NCI-H2196 (cell line): Measurements from ENCODE around the gene ZNF574.
"Not testable (repeated sequence)": the region's sequence is repeated elsewhere in the genome, so short reads cannot be mapped to it uniquely, and the experiment has no call there.

Experiments used
- DNase-seq: peaks from one replicate; lab custom pipeline; 2025; ENCODE audit not compliant: unreplicated experiment; lab: John Stamatoyannopoulos, UW

Gene ZNF574, protein sequence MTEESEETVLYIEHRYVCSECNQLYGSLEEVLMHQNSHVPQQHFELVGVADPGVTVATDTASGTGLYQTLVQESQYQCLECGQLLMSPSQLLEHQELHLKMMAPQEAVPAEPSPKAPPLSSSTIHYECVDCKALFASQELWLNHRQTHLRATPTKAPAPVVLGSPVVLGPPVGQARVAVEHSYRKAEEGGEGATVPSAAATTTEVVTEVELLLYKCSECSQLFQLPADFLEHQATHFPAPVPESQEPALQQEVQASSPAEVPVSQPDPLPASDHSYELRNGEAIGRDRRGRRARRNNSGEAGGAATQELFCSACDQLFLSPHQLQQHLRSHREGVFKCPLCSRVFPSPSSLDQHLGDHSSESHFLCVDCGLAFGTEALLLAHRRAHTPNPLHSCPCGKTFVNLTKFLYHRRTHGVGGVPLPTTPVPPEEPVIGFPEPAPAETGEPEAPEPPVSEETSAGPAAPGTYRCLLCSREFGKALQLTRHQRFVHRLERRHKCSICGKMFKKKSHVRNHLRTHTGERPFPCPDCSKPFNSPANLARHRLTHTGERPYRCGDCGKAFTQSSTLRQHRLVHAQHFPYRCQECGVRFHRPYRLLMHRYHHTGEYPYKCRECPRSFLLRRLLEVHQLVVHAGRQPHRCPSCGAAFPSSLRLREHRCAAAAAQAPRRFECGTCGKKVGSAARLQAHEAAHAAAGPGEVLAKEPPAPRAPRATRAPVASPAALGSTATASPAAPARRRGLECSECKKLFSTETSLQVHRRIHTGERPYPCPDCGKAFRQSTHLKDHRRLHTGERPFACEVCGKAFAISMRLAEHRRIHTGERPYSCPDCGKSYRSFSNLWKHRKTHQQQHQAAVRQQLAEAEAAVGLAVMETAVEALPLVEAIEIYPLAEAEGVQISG

GRCh38 chr19:42075616-42076379, at the start of gene ZNF574:
Gene ZNF574, plus strand, starts transcription at chr19:42076166. Its CDS starts 2,441 bp downstream, at chr19:42078607.
- DNase-seq, result peak; percentile 99

DNA sequence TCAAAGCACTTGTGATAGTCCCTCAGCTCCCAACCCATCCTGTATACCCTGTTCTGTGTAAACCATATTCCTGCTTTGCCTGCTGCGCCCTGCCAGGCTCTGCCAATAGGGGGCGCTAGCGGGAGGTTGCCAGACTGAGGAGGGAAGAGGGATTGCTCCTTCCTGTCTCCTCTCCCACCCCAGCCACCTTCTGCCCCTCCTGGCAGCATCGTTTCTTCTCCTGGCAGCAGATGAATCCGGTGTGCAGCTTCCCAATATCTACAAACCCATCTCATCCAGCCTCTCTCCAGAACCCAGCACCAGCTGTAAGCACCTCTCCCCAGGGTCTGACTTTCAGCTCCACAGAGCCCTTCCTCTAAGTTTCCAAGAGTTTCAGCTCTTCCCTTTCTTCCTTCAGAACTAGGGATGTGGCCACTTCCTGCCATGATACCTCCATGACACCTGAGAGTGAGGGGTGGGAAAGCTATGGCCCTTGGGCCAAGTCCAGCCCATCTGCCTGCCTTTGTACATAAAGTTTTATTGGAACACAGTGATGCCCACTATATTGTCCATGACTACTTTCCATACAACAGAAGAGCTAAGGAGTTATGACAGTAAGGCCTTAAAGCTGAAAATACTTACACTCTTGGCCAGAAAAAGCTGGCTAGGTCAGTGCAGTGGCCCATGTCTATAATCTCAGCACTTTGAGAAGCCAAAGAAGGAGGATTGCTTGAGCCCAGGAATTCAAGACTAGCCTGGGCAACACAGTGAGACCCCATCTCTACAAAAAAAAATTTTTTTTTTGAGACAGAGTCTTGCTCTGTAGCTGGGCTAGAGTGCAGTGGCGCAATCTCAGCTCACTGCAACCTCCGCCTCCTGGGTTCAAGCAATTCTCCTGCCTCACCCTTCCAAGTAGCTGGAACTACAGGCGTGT, 47.4 kb upstream of the ZNF574 start:
- DNase-seq, result no peak

- no peak for DNase-seq
Measured at GRCh38 chr19:42030645-42031440, 45.1 kb upstream of the ZNF574 start.

DNA sequence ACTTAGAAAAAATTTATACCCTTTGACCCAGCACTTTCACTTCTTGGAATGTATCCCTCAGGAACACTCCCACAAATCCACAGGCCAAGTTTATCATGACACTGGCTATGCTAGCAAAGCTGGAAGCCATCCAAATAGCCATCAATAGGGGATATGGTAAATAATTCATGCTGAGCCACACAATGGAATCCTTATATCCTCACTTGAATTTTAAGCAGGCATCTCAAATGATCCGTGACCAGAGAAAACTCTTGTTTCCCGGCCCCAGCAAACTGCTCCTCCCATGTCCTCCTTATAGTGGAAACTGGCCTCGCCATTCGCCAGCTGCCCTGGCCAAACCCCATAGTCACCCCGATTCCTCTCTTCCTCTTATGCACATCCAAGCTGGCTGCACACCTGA, 43.5 kb upstream of the ZNF574 start:
- DNase-seq, result peak; percentile 76

DNA sequence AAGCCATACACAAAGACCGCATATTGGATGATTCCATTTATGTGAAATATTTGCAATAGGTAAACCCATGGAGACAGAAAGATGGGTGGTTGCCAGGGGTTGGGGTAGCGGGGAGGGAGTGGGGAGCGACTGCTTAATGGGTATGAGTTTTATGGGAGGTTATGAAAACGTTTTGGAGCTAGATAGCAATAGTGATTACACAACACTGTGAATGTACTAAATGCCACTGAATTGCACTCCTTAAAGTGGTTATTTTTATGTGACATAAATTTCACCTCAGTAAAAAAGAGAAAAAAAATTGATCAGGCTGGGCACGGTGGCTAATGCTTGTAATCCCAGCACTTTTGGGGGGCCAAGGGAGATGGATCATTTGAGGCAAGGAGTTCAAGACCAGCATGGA, 42.6 kb upstream of the ZNF574 start:
- no peak for DNase-seq

DNA sequence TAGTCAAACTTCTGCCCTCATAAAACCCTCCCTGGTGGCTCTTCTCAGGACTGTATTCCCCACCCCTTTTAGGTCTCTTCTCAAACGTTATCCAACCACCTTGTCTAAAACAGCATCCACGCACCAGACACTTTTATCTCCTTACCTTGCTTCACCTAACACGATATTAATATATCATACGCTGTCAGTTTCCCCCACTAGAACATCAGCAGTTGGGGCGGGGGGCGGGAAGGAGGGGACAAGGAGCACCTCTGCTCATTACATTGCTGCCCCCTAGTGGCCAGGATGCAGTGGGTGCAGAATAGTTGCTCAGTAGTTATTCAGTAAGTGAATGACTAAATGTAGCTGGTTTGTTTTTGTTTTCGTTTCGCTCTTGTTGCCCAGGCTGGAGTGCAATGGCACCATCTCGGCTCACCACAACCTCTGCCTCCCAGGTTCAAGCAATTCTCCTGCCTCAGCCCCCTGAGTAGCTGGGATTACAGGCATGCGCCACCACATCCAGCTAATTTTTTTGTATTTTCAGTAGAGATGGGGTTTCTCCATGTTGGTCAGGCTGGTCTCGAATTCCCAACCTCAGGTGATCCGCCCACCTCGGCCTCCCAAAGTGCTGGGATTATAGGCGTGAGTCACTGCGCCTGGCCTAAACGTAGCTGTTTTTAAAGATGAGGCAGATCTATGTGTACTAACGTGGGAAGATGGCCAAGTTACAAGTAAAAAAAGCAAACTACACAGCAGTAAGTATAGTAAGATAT, 41.1 kb upstream of the ZNF574 start:
- DNase-seq, result peak; percentile 69

GRCh38 chr19:42037649-42038048, 38.3 kb upstream of the ZNF574 start:
- no peak for DNase-seq

- no peak for DNase-seq
Measured at GRCh38 chr19:42038666-42039065, 37.3 kb upstream of the ZNF574 start.

DNA sequence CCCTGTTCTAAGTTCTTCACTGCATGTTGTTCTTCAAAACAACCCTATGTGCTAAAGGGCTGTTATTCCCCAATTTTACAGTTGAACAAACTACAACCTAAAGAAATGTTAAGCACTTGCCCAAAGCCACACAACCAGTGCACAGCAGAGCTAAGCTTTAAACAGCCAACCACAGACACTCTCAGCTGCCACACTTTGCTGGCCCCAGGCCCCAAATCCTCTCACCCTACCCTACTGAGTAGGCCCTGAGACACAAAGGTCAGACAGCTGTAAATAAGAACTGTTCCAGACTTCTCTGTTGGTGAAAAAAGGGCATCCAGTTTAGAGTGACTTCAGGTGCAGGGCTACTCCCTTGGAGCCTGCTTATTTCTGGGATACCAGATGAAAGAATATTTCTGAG, 35.9 kb upstream of the ZNF574 start:
- no peak for DNase-seq

DNA sequence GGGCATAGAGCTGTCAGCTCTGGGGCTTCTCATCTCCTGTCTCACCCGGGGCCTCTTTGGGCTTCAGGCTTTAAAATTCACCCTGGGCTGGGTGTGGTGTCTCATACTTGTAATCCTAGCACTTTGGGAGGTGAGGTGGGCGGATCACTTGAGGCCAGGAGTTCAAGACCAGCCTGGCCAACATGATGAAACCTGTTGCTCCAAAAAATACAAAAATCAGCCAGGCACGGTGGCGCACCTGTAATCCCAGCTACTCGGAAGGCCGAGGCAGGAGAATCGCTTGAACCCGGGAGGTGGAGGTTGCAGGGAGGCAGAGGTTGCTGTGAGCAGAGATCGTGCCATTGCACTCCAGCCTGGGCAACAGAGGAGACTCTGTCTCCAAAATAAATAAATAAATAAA, 35.5 kb upstream of the ZNF574 start:
- not testable (repeated sequence) for DNase-seq

- no peak for DNase-seq
Measured at GRCh38 chr19:42042455-42043170, 33.4 kb upstream of the ZNF574 start.

- no peak for DNase-seq
Measured at GRCh38 chr19:42045575-42045974, 30.4 kb upstream of the ZNF574 start.

DNA sequence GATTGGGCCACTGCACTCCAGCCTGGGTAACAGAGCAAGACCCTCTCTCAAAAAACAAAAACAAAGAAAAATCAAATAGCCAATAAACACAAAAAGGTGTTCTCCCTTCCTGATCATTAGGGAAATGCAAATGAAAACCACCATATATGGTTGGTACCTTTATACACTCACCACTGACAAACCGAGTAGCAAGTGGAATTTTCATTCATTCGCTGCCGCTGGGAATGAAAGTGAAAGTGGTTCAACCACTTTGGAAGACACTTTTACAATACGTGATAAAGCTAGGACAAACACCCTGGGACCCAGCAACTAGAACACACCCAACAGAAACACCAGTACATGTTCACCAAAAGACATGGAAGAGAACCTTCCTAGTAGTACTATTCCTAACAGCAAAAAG, 27.0 kb upstream of the ZNF574 start:
- DNase-seq, result peak; percentile 10

- no peak for DNase-seq
Measured at GRCh38 chr19:42051166-42052115, 24.5 kb upstream of the ZNF574 start.

DNA sequence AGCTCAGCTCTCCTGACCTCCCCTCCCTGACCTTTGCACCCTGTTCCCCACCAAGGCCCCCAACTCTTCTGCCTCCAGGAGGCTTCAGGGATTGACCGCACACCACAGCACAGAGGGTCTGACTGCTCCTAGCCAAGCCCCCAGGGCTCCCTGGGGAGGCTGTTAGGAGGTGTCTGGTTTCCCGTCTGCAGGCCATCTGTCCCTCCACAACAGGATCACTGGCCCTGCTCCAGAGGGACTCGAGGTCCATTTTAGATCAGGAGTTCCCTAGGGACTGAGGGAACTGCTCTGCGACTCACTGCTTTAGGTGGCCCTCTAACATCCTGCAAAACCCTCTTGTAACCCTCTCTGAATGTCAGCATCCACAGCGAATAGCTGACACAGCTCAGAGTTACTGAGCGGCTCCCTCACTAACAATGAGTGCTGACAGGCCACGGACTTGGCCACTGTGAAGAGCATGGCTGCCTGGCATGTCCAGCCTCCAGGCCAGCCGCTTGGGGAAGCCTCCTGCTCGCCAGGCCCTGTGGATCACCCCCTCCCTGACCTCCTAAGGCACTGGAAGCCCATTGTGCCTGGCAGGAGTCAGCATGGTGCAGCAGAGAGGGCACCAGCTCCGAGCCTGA, 23.6 kb upstream of the ZNF574 start:
- peak; percentile 14 for DNase-seq
